Measurements from ENCODE around the gene TNS4.

Gene TNS4

GRCh38 chr17:40538019-40538935 is 36.9 kb upstream of the TNS4 start:
- H3K4me3 ChIP-seq = no peak overlapping the region
- H3K27ac ChIP-seq = peak overlapping the region in 20 of 21 experiments; percentile 13 to 97 (median 86)

GRCh38 chr17:40536295-40537171 is 35.1 kb upstream of the TNS4 start:
- Histone ChIP-seq H3K4me3 (no peak overlapping the region), H3K27ac (peak overlapping the region in 20 of 21 experiments; percentile 23 to 97 (median 84))

- Histone ChIP-seq H3K4me3 (no peak overlapping the region), H3K27ac (peak overlapping the region in 20 of 21 experiments; percentile 23 to 97 (median 84))
These were observed 34.5 kb upstream of the TNS4 start for GRCh38 chr17:40535924-40536294.

- no peak overlapping the region for H3K4me3 ChIP-seq
- peak overlapping the region in 17 of 21 experiments; percentile 43 to 97 (median 85) for H3K27ac ChIP-seq
These were observed 34.0 kb upstream of the TNS4 start for GRCh38 chr17:40535438-40535837.

- no peak overlapping the region for H3K4me3 ChIP-seq
- peak overlapping the region in 18 of 21 experiments; percentile 6 to 97 (median 79) for H3K27ac ChIP-seq
These were observed 33.2 kb upstream of the TNS4 start for GRCh38 chr17:40534371-40535189.

GRCh38 chr17:40533896-40534295 is 32.5 kb upstream of the TNS4 start:
- Histone ChIP-seq H3K4me3 (no peak overlapping the region), H3K27ac (peak overlapping the region in 18 of 21 experiments; percentile 6 to 97 (median 79))

- Histone ChIP-seq H3K27ac (peak overlapping the region in 18 of 21 experiments; percentile 37 to 97 (median 66)), H3K4me3 (no peak overlapping the region)
These were observed 31.3 kb upstream of the TNS4 start for GRCh38 chr17:40532520-40533253.

GRCh38 chr17:40531051-40531991 is 29.9 kb upstream of the TNS4 start:
- H3K27ac ChIP-seq = peak overlapping the region in 17 of 21 experiments; percentile 7 to 97 (median 60)
- no peak overlapping the region for H3K4me3 ChIP-seq

- Histone ChIP-seq H3K27ac (peak overlapping the region in 15 of 21 experiments; percentile 7 to 97 (median 60)), H3K4me3 (no peak overlapping the region)
These were observed 29.1 kb upstream of the TNS4 start for GRCh38 chr17:40530531-40530994.

GRCh38 chr17:40529991-40530390 is 28.6 kb upstream of the TNS4 start:
- Histone ChIP-seq H3K27ac (peak overlapping the region in 8 of 21 experiments; percentile 7 to 97 (median 64)), H3K4me3 (no peak overlapping the region)

GRCh38 chr17:40528692-40529417 is 27.4 kb upstream of the TNS4 start:
- Histone ChIP-seq H3K27ac (peak overlapping the region in 9 of 21 experiments; percentile 2 to 97 (median 38)), H3K4me3 (no peak overlapping the region)

GRCh38 chr17:40526668-40527067 is 25.2 kb upstream of the TNS4 start:
- H3K27ac ChIP-seq = peak overlapping the region in 2 of 21 experiments; percentile 43 to 73
- H3K4me3 ChIP-seq = no peak overlapping the region

GRCh38 chr17:40525294-40525693 is 23.9 kb upstream of the TNS4 start:
- Histone ChIP-seq H3K4me3 (no peak overlapping the region), H3K27ac (no peak overlapping the region)

GRCh38 chr17:40524243-40524965 is 23.0 kb upstream of the TNS4 start:
- H3K4me3 ChIP-seq = no peak overlapping the region
- peak overlapping the region in 5 of 21 experiments; percentile 0 to 47 (median 26) for H3K27ac ChIP-seq

GRCh38 chr17:40522961-40523310 is 21.5 kb upstream of the TNS4 start:
- no peak overlapping the region for H3K4me3 ChIP-seq
- peak overlapping the region in 16 of 21 experiments; percentile 6 to 89 (median 64) for H3K27ac ChIP-seq

All from skin epidermis (tissue), 12 donors.